RWPE2 (cell line): ENCODE measurements around the gene CRPPA.
"Not testable (repeated sequence)": the region's sequence is repeated elsewhere in the genome, so short reads cannot be mapped to it uniquely, and the experiment has no call there.

Source experiments
- ATAC-seq: fragments of 200-7000 bp; cut with Tn5 transposase; 3 replicates; pipeline ENCODE4 v1.9.1; 2021; ENCODE audit warnings: low read depth
- DNase-seq: peaks from one replicate; pipeline ENCODE4 v3.0.0-alpha.2; 2020; ENCODE audit warnings: low spot score
- H3K27ac ChIP-seq: fragments of 450-650 bp; 2 replicates; pipeline ENCODE4 v1.5.1; 2017; ENCODE audit warnings: mild to moderate bottlenecking; ENCODE audit not compliant: poor library complexity, severe bottlenecking
- H3K27me3 ChIP-seq: fragments of 250-450 bp; sonication (Bioruptor Pico); 2 replicates; pipeline ENCODE4 v1.5.1; 2021; ENCODE audit warnings: mild to moderate bottlenecking, moderate library complexity; ENCODE audit not compliant: insufficient read depth, poor library complexity, severe bottlenecking
- H3K36me3 ChIP-seq: fragments of 250-450 bp; sonication (Bioruptor Pico); 2 replicates; pipeline ENCODE4 v1.5.1; 2020; ENCODE audit warnings: low read depth, mild to moderate bottlenecking, moderate library complexity
- H3K4me1 ChIP-seq: fragments of 250-450 bp; sonication (Bioruptor Pico); 2 replicates; pipeline ENCODE4 v1.5.1; 2021; ENCODE audit warnings: mild to moderate bottlenecking, moderate library complexity; ENCODE audit not compliant: insufficient read depth, poor library complexity, severe bottlenecking
- H3K4me3 ChIP-seq: fragments of 250-450 bp; sonication (Bioruptor Pico); 2 replicates; pipeline ENCODE4 v1.5.1; 2021; ENCODE audit warnings: mild to moderate bottlenecking, moderate library complexity; ENCODE audit not compliant: severe bottlenecking
- H3K9me3 ChIP-seq: fragments of 250-450 bp; sonication (Bioruptor Pico); 2 replicates; pipeline ENCODE4 v1.5.1; 2021; ENCODE audit warnings: mild to moderate bottlenecking, moderate library complexity; ENCODE audit not compliant: severe bottlenecking
- TF ChIP-seq, protein P1 (sequence below): fragments of 450-650 bp; IDR thresholded peaks from one replicate; pipeline ENCODE4 v1.5.1; 2017; ENCODE audit warnings: mild to moderate bottlenecking, moderate library complexity; ENCODE audit not compliant: poor library complexity, severe bottlenecking

Gene CRPPA

DNA sequence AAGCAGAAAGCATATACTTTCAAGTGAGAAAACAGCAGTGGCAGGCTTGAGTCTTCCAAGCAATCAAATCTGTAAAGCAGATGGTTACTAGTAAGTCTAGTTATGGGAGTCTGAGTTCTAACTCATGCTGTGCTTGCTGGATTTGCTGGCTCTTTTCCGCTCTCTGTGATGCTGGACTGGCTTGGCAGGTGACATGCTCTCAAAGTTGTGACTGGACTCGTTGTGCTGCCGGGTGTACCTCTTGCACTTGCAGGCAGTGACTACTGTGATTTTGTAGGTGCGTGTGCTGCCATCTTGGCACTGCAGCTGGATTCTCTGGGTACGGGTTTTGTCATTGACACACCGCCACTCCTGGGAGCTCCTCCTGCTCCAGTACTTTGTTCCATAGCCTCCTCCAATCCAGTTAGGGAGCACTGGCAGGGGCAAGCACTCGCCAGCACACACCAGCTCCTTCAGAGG is 41.1 kb upstream of the CRPPA start:
- no peak overlapping the region for H3K27ac ChIP-seq
- H3K9me3 ChIP-seq, result no peaks in the 10 kb centered on the region
- H3K4me3 ChIP-seq, result no peak overlapping the region
- DNase-seq, result no peak
- H3K36me3 ChIP-seq, result no peaks in the 10 kb centered on the region
- H3K4me1 ChIP-seq, result no peaks in the 10 kb centered on the region
- ATAC-seq, result no peak
- TF ChIP-seq, protein P1, sequence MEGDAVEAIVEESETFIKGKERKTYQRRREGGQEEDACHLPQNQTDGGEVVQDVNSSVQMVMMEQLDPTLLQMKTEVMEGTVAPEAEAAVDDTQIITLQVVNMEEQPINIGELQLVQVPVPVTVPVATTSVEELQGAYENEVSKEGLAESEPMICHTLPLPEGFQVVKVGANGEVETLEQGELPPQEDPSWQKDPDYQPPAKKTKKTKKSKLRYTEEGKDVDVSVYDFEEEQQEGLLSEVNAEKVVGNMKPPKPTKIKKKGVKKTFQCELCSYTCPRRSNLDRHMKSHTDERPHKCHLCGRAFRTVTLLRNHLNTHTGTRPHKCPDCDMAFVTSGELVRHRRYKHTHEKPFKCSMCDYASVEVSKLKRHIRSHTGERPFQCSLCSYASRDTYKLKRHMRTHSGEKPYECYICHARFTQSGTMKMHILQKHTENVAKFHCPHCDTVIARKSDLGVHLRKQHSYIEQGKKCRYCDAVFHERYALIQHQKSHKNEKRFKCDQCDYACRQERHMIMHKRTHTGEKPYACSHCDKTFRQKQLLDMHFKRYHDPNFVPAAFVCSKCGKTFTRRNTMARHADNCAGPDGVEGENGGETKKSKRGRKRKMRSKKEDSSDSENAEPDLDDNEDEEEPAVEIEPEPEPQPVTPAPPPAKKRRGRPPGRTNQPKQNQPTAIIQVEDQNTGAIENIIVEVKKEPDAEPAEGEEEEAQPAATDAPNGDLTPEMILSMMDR, result no peak
- H3K27me3 ChIP-seq, result peaks cover 6% of the 10 kb centered on the region

DNA sequence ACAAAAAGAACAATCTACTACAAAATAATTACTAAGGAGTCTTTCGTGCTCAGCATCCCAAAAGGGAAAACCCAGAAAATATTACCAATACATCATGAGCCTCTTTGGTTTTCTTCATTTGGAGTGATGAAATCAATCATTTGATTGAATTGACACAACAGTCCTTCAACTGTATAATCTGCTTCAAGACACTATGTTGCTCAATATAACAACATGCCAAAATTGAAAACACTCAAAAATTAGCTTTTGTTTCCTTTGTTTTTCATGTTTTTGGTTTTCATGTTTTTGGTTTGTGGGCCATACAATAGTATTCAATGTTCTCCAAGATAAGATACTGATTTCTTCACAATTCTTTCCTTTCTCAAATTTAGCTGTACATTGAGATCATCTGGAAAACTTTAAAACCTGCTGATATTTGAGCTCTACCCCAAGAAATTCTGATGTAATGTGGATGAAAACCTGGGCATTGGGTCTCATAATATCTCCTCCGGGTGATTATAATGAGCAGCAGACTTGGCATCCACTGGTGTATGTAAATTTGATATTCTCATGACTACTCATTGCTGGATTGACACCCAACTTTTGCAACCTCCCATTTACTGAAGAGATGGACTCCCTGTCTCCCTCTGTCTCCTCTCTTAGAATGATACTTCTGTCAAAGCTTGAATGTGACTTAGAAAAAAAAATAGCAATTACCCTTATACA is 39.6 kb upstream of the CRPPA start:
- Histone ChIP-seq H3K27ac (no peak overlapping the region), H3K9me3 (no peaks in the 10 kb centered on the region), H3K4me1 (no peaks in the 10 kb centered on the region), H3K4me3 (no peak overlapping the region), H3K36me3 (no peaks in the 10 kb centered on the region), H3K27me3 (peaks cover 6% of the 10 kb centered on the region)
- ATAC-seq (no peak), DNase-seq (no peak)
- TF ChIP-seq, protein P1, result no peak

DNA sequence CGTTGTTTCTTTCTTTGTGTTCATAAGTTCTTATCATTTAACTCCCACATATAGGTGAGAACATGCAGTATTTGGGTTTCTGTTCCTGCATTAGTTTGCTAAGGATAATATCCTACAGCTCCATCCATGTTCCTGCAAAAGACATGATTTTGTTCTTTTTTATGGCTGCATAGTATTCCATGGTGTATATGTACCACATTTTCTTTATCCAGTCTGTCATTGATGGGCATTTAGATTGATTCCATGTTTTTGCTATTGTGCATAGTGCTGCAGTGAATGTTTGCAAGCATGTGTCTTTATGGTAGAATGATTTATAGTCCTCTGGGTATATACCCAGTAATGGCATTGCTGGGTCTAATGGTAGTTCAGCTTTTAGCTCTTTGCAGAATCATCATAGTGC is 35.0 kb upstream of the CRPPA start:
- H3K27ac ChIP-seq, H3K36me3 ChIP-seq, H3K27me3 ChIP-seq, H3K4me1 ChIP-seq, ATAC-seq, H3K9me3 ChIP-seq, DNase-seq, H3K4me3 ChIP-seq: not testable (repeated sequence)

DNA sequence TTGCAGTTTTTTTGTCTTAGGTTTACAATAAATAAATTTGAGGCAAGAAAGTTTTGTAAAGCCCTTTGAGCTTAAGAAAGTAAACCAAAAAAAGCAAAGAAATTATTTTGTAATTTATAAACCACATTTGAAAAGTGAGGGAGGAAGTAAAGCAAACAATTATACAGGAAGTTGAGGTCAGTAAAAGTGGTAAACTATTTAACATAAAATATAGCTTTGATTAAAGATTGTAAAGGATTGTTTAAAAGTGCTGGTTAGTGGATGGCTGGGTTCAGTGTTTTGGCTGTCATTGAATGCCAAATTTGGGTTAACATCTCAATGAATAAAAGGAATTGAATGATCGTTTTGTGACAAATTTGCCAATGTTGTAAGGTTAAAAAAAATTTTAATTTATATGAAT is 34.3 kb upstream of the CRPPA start:
- Histone ChIP-seq H3K27ac (no peak overlapping the region), H3K4me3 (no peak overlapping the region), H3K36me3 (no peaks in the 10 kb centered on the region), H3K4me1 (no peaks in the 10 kb centered on the region), H3K27me3 (no peaks in the 10 kb centered on the region), H3K9me3 (no peaks in the 10 kb centered on the region)
- DNase-seq (no peak), ATAC-seq (no peak)
- TF ChIP-seq, protein P1, result no peak

DNA sequence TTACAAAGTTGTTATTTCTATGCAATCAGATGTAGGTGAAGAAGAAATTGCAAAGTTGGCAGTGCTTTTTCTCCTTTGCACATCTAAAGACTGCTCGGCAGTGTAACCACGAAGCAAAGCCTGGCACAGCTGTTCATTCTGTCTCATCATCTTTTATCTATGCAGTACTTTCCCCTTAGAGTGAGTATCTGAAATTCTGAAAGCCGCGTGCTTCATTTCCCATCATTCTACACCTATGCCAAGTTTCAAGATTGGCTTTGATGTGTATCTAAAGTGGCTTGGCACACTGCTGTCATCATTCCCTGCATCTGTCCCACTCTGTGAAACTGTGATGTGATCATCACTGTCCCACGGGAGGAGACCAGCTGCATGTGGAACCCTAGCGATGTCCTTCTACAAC is 29.0 kb upstream of the CRPPA start:
- no peaks in the 10 kb centered on the region for H3K9me3 ChIP-seq
- no peak overlapping the region for H3K4me3 ChIP-seq
- H3K4me1 ChIP-seq, result no peaks in the 10 kb centered on the region
- TF ChIP-seq, protein P1, result no peak
- DNase-seq (no peak), ATAC-seq (no peak)
- H3K27ac ChIP-seq, result no peak overlapping the region
- H3K27me3 ChIP-seq, result no peaks in the 10 kb centered on the region
- no peaks in the 10 kb centered on the region for H3K36me3 ChIP-seq
